22Rv1 (cell line): Measurements from ENCODE around the gene TOP2B.

Experiments
- ZFX ChIP-seq: fragments of 450-650 bp; IDR thresholded peaks from 2 replicates; pipeline ENCODE4 v1.6.1; 2017; ENCODE audit warnings: antibody characterized with exemption, borderline replicate concordance
- TF ChIP-seq, protein P1 (sequence below): fragments of 450-650 bp; IDR thresholded peaks from 2 replicates; pipeline ENCODE4 v1.5.1; 2017; ENCODE audit warnings: mild to moderate bottlenecking

DNA sequence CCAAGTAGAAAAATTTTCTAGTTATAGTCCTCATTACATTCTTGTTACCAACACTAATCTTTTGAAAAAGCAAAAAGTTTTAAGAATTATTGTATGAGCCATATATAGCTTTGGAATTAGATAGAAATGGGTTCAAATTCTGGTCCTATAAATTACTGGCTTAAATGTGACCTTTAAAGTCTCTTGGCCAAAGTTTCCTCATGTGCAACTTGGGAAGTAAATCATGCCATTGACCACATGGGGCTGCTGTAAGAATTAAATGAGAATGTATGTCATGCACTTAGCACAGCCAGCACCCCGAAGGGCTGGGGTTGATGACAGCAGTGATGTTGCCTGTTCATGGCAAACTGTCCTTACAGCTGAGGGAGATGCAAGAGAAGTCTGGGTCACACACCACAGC lies 108.3 kb downstream of the TOP2B start:
- TF ChIP-seq, protein P1, sequence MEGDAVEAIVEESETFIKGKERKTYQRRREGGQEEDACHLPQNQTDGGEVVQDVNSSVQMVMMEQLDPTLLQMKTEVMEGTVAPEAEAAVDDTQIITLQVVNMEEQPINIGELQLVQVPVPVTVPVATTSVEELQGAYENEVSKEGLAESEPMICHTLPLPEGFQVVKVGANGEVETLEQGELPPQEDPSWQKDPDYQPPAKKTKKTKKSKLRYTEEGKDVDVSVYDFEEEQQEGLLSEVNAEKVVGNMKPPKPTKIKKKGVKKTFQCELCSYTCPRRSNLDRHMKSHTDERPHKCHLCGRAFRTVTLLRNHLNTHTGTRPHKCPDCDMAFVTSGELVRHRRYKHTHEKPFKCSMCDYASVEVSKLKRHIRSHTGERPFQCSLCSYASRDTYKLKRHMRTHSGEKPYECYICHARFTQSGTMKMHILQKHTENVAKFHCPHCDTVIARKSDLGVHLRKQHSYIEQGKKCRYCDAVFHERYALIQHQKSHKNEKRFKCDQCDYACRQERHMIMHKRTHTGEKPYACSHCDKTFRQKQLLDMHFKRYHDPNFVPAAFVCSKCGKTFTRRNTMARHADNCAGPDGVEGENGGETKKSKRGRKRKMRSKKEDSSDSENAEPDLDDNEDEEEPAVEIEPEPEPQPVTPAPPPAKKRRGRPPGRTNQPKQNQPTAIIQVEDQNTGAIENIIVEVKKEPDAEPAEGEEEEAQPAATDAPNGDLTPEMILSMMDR = no peak
- no peak for TF ChIP-seq ZFX
